Mesenchymal stem cell (in vitro differentiated cells and primary cell): ENCODE data around the gene ZNF407.

Source experiments
- DNase-seq: peaks from one replicate; pipeline ENCODE4 v3.0.0-alpha.2; 2013
- H2AFZ ChIP-seq: one replicate; pipeline ENCODE4 v1.6.1; 2013; ENCODE audit warnings: low read depth, mild to moderate bottlenecking, control low read depth, inconsistent platforms, low read length, moderate library complexity
- H2AK5ac ChIP-seq: 2 replicates; pipeline ENCODE4 v1.6.1; 2013; ENCODE audit warnings: low read length, moderate library complexity, mild to moderate bottlenecking, inconsistent platforms; ENCODE audit not compliant: severe bottlenecking
- H2BK120ac ChIP-seq: one replicate; pipeline ENCODE4 v1.6.1; 2013; ENCODE audit warnings: low read depth, mild to moderate bottlenecking, inconsistent platforms, low read length, moderate library complexity
- H2BK12ac ChIP-seq, 2 experiments: one replicate each; pipeline ENCODE4 v1.6.1; 2013; ENCODE audit warnings: inconsistent platforms in 2 of 2, low read length in 2 of 2, mild to moderate bottlenecking in 2 of 2, moderate library complexity in 2 of 2, control low read depth in 1 of 2
- H2BK15ac ChIP-seq: one replicate; pipeline ENCODE4 v1.6.1; 2013; ENCODE audit warnings: mild to moderate bottlenecking, low read depth, inconsistent platforms; ENCODE audit not compliant: poor library complexity, severe bottlenecking
- H2BK5ac ChIP-seq: 2 replicates; pipeline ENCODE4 v1.6.1; 2013; ENCODE audit warnings: low read depth, mild to moderate bottlenecking, low read length, control low read depth, inconsistent platforms; ENCODE audit not compliant: poor library complexity, severe bottlenecking
- H3K14ac ChIP-seq, 2 experiments: one replicate each; pipeline ENCODE4 v1.6.1; 2013; ENCODE audit warnings: inconsistent platforms in 2 of 2, low read length in 2 of 2, control low read depth in 1 of 2, mild to moderate bottlenecking in 1 of 2, moderate library complexity in 1 of 2
- H3K18ac ChIP-seq, 2 experiments: one replicate each; pipeline ENCODE4 v1.6.1; 2013; ENCODE audit warnings: inconsistent platforms in 2 of 2, low read length in 2 of 2, control low read depth in 1 of 2, low read depth in 1 of 2, mild to moderate bottlenecking in 1 of 2
- H3K23ac ChIP-seq, 2 experiments: one replicate each; pipeline ENCODE4 v1.6.1; 2013; ENCODE audit warnings: inconsistent platforms in 2 of 2, low read length in 2 of 2, mild to moderate bottlenecking in 2 of 2, moderate library complexity in 2 of 2, control low read depth in 1 of 2
- H3K27ac ChIP-seq: 2 replicates; pipeline ENCODE4 v1.5.1; 2013; ENCODE audit warnings: mild to moderate bottlenecking, moderate library complexity, low read length, control low read depth, inconsistent platforms; ENCODE audit not compliant: poor library complexity, severe bottlenecking
- H3K27me3 ChIP-seq, 2 experiments: 2 replicates each; pipeline versions ENCODE4 v1.6.1 to v1.7.0; 2013; ENCODE audit warnings: low read length in 2 of 2, mild to moderate bottlenecking in 2 of 2, moderate library complexity in 2 of 2, control low read depth in 1 of 2, inconsistent platforms in 1 of 2; ENCODE audit not compliant: control insufficient read depth in 1 of 2, insufficient read depth in 1 of 2
- H3K36me3 ChIP-seq, 2 experiments: 2 replicates each; pipeline versions ENCODE4 v1.6.1 to v1.7.0; 2013; ENCODE audit warnings: low read length in 2 of 2, control low read depth in 1 of 2, inconsistent platforms in 1 of 2, low read depth in 1 of 2, mild to moderate bottlenecking in 1 of 2; ENCODE audit not compliant: insufficient read depth in 2 of 2, control insufficient read depth in 1 of 2
- H3K4ac ChIP-seq, 2 experiments: one replicate each; pipeline ENCODE4 v1.6.1; 2013; ENCODE audit warnings: inconsistent platforms in 2 of 2, low read length in 2 of 2, mild to moderate bottlenecking in 2 of 2, moderate library complexity in 2 of 2, control low read depth in 1 of 2, low read depth in 1 of 2
- H3K4me1 ChIP-seq: 2 replicates; pipeline ENCODE4 v1.6.1; 2013; ENCODE audit warnings: low read depth, low read length, control low read depth; ENCODE audit not compliant: control insufficient read depth, insufficient read depth
- H3K4me2 ChIP-seq: 2 replicates; pipeline ENCODE4 v1.6.1; 2013; ENCODE audit warnings: low read length, mild to moderate bottlenecking, inconsistent platforms; ENCODE audit not compliant: poor library complexity, severe bottlenecking
- H3K4me3 ChIP-seq, 2 experiments: 2 replicates each; pipeline versions ENCODE4 v1.5.1 to v1.7.0; 2013; ENCODE audit warnings: low read length in 2 of 2, mild to moderate bottlenecking in 2 of 2, control low read depth in 1 of 2, low read depth in 1 of 2; ENCODE audit not compliant: insufficient read depth in 1 of 2
- H3K79me1 ChIP-seq: replicated peaks from 2 replicates; pipeline ENCODE4 v1.6.1; 2013; ENCODE audit warnings: mild to moderate bottlenecking, control low read depth, low read length, inconsistent platforms; ENCODE audit not compliant: poor library complexity, severe bottlenecking
- H3K9ac ChIP-seq: 2 replicates; pipeline ENCODE4 v1.7.0; 2013; ENCODE audit warnings: mild to moderate bottlenecking, low read length, moderate library complexity
- H3K9me3 ChIP-seq: 2 replicates; pipeline ENCODE4 v1.7.0; 2013; ENCODE audit warnings: mild to moderate bottlenecking, low read length; ENCODE audit not compliant: control insufficient read depth
- H4K8ac ChIP-seq: one replicate; pipeline ENCODE4 v1.6.1; 2013; ENCODE audit warnings: inconsistent platforms, mild to moderate bottlenecking, low read length, moderate library complexity
- H4K91ac ChIP-seq: one replicate; pipeline ENCODE4 v1.6.1; 2013; ENCODE audit warnings: mild to moderate bottlenecking, low read length, inconsistent platforms
- WGBS: methylation state at CpG from one replicate; pipeline ENCODE4 v1.1.7; 2013; ENCODE audit warnings: mixed read lengths; 5-methylcytosine and 5-hydroxymethylcytosine counted together

ZNF407 gene

GRCh38 chr18:75063196-75063595 lies 465.5 kb downstream of the ZNF407 start:
- H3K9ac ChIP-seq = no peak overlapping the region
- H2AFZ ChIP-seq = no peak overlapping the region

DNA sequence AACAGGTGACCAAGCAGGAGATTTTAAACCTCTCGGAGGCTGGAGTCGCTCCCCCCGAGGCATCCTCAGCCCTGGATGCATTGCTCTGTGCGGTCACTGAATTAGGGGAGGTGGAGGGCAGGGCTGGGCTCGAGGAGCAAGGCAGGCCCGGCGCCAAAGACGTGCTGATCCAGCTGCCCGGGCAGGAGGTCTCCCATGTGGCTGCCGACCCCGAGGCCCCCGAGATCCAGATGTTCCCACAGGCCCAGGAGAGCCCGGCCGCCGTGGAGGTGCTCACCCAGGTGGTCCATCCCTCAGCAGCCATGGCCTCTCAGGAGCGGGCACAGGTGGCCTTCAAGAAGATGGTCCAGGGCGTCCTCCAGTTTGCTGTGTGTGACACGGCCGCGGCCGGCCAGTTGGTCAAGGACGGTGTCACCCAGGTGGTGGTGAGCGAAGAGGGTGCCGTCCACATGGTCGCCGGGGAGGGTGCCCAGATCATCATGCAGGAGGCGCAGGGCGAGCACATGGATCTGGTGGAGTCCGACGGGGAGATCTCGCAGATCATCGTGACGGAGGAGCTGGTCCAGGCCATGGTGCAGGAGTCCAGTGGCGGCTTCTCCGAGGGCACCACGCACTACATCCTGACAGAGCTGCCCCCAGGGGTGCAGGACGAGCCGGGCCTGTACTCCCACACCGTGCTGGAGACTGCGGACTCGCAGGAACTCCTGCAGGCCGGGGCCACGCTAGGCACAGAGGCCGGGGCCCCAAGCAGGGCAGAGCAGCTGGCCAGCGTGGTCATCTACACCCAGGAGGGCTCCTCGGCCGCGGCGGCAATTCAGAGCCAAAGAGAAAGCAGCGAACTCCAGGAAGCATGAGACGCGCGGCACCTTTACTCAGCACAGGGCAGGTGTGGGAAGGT lies 466.2 kb downstream of the ZNF407 start:
- H3K9ac ChIP-seq = no peak overlapping the region
- DNase-seq = no peak
- H3K4me3 ChIP-seq = no peak overlapping the region
- H3K9me3 ChIP-seq = no peaks in the 10 kb centered on the region
- no peak overlapping the region for H2AFZ ChIP-seq
- WGBS = 96% methylated on average over 53 of the region's 53 CpGs
- H4K8ac ChIP-seq = no peak overlapping the region
- H2BK12ac ChIP-seq = no peak overlapping the region
- no peak overlapping the region for H2AK5ac ChIP-seq
- H3K4ac ChIP-seq = no peak overlapping the region
- H2BK120ac ChIP-seq = no peak overlapping the region
- no peaks in the 10 kb centered on the region for H3K79me1 ChIP-seq
- H2BK5ac ChIP-seq = no peak overlapping the region
- no peak overlapping the region for H3K23ac ChIP-seq
- no peak overlapping the region for H3K18ac ChIP-seq
- no peaks in the 10 kb centered on the region for H3K4me1 ChIP-seq
- H3K14ac ChIP-seq = no peak overlapping the region
- H3K27ac ChIP-seq = no peak overlapping the region
- peaks cover 7 to 25% of the 10 kb centered on the region in 2 experiments for H3K36me3 ChIP-seq
- H3K27me3 ChIP-seq = no peaks in the 10 kb centered on the region
- H3K4me2 ChIP-seq = no peak overlapping the region
- H4K91ac ChIP-seq = no peak overlapping the region
- H2BK15ac ChIP-seq = no peak overlapping the region

More at GRCh38 chr18:75063196-75063595, 465.5 kb downstream of the ZNF407 start:
- H3K9me3 ChIP-seq = no peaks in the 10 kb centered on the region
- no peaks in the 10 kb centered on the region for H3K79me1 ChIP-seq
- H4K8ac ChIP-seq = no peak overlapping the region
- no peak overlapping the region for H2BK15ac ChIP-seq
- H3K4ac ChIP-seq = no peak overlapping the region
- DNase-seq = no peak
- H3K14ac ChIP-seq = no peak overlapping the region
- no peak overlapping the region for H2BK5ac ChIP-seq
- 97% methylated on average over 27 of the region's 27 CpGs for WGBS
- H3K27ac ChIP-seq = no peak overlapping the region
- H3K27me3 ChIP-seq = no peaks in the 10 kb centered on the region
- no peak overlapping the region for H3K4me2 ChIP-seq
- no peak overlapping the region for H3K23ac ChIP-seq
- no peak overlapping the region for H4K91ac ChIP-seq
- no peak overlapping the region for H3K18ac ChIP-seq
- H2BK12ac ChIP-seq = no peak overlapping the region
- H3K4me1 ChIP-seq = no peaks in the 10 kb centered on the region
- no peak overlapping the region for H2AK5ac ChIP-seq
- H3K4me3 ChIP-seq = no peak overlapping the region
- peaks cover 7 to 25% of the 10 kb centered on the region in 2 experiments for H3K36me3 ChIP-seq
- H2BK120ac ChIP-seq = no peak overlapping the region

DNA sequence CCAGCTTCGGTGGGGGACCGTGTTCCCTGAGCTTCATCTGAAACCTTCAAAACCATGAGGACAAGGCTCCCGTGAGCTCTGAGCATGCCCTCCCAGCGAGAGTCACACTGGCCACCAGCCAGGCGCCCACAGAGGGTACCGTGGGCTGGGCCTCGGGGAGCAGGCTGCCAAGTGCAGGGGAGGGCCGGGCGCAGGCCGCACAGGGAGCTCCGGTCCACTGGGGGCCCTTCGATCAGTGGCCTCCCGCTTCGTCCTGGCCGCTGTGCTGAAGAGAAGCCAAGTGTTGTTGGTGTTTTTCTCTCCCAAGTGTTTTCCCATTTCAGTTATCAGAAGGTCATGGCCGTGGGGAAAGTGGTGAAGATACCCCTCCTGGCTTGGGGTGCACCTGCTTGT lies 466.8 kb downstream of the ZNF407 start:
- Histone ChIP-seq H4K8ac (no peak overlapping the region), H2BK5ac (no peak overlapping the region), H3K4me3 (no peak overlapping the region), H2AFZ (no peak overlapping the region), H3K14ac (no peak overlapping the region), H3K36me3 (peaks cover 7 to 25% of the 10 kb centered on the region in 2 experiments), H2AK5ac (no peak overlapping the region), H3K27me3 (no peaks in the 10 kb centered on the region), H3K4me1 (no peaks in the 10 kb centered on the region), H2BK120ac (no peak overlapping the region), H2BK12ac (no peak overlapping the region), H3K9me3 (no peaks in the 10 kb centered on the region), H2BK15ac (no peak overlapping the region), H3K18ac (no peak overlapping the region), H3K4me2 (no peak overlapping the region), H3K27ac (no peak overlapping the region), H4K91ac (no peak overlapping the region), H3K9ac (no peak overlapping the region), H3K79me1 (no peaks in the 10 kb centered on the region), H3K4ac (no peak overlapping the region), H3K23ac (no peak overlapping the region)
- WGBS = 95% methylated on average over 16 of the region's 16 CpGs
- DNase-seq = no peak

- Histone ChIP-seq H4K91ac (no peak overlapping the region), H3K4ac (no peak overlapping the region), H2BK15ac (no peak overlapping the region), H2BK12ac (no peak overlapping the region), H3K18ac (no peak overlapping the region), H3K27me3 (no peaks in the 10 kb centered on the region), H4K8ac (no peak overlapping the region), H3K9me3 (no peaks in the 10 kb centered on the region), H3K14ac (peak overlapping the region in 1 of 2 experiments; percentile 58), H2BK120ac (no peak overlapping the region), H2BK5ac (no peak overlapping the region), H3K9ac (no peak overlapping the region), H3K23ac (no peak overlapping the region), H3K4me3 (no peak overlapping the region), H3K4me1 (peaks cover 4% of the 10 kb centered on the region), H3K36me3 (peaks cover 7 to 25% of the 10 kb centered on the region in 2 experiments), H3K79me1 (no peaks in the 10 kb centered on the region), H2AK5ac (no peak overlapping the region), H3K4me2 (no peak overlapping the region), H2AFZ (no peak overlapping the region), H3K27ac (no peak overlapping the region)
- no peak for DNase-seq
- WGBS = 95% methylated on average over 20 of the region's 21 CpGs
Measured at GRCh38 chr18:75065251-75066000, 467.8 kb downstream of the ZNF407 start.
